ENCODE data around the gene HELZ2.
"Not testable (repeated sequence)": the region's sequence is repeated elsewhere in the genome, so short reads cannot be mapped to it uniquely, and the experiment has no call there.

The HELZ2 gene

DNA sequence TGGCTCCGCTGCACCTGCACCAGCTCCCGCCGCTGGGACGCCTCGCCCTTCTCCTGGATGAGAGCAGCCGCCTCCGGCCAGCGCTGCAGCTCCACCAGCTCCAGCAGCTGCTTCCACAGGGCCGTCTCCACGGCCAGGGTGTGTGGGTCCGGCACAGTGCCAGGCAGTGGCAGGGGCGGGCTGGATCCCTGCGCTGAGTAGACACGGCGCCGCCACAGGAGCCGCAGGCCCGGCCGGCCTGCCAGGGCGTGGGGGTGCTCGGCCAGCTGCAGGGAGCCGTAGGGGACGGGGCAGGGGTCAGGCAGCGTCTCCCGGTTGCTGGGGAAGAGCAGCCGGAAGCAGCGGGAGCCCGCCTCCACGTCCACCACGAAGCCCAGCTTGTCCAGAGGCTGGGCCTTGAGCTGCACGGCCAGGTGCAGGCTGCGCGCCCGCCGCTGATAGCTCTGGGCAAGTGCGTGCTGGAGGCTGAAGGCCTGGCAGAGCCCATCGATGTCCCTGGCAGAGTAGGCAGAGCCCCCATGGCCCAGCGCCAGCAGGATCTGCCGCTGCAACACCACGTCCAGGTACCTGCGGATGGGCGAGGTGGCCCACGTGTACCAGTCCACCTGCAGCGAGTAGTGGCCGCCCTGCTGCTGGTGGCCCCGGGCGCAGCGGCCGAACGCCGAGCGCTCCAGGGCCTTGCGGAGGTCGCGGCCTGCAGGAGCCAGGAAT lies 10.7 kb downstream of the HELZ2 start:
- no CpG with 5 or more reads among the region's 55 CpGs for whole genome bisulfite sequencing (ENCODE audit: insufficient coverage, insufficient read length)
- DNase-seq (ENCODE audit: low read depth, low spot score): no peak
- no peaks in the 10 kb centered on the region for H3K27me3 ChIP-seq (ENCODE audit: control insufficient read depth, insufficient read depth, low read length)
- peaks cover 17% of the 10 kb centered on the region; the same call in 1 of the 2 replicates for H3K36me3 ChIP-seq (ENCODE audit: control insufficient read depth, insufficient read depth, low read length)
- no peaks in the 10 kb centered on the region for H3K4me1 ChIP-seq (ENCODE audit: control insufficient read depth, insufficient read depth, low read length)
- no peak overlapping the region for H3K27ac ChIP-seq (ENCODE audit: low read length)
- no peaks in the 10 kb centered on the region for H3K9me3 ChIP-seq (ENCODE audit: control insufficient read depth, insufficient read depth, low read length)
- no peak overlapping the region for H3K4me3 ChIP-seq (ENCODE audit: low read length)

- Histone ChIP-seq H3K4me1 (ENCODE audit: control insufficient read depth, insufficient read depth, low read length) (no peaks in the 10 kb centered on the region), H3K9me3 (ENCODE audit: control insufficient read depth, insufficient read depth, low read length) (no peaks in the 10 kb centered on the region), H3K36me3 (ENCODE audit: control insufficient read depth, insufficient read depth, low read length) (peaks cover 17% of the 10 kb centered on the region; the same call in 1 of the 2 replicates), H3K27me3 (ENCODE audit: control insufficient read depth, insufficient read depth, low read length) (no peaks in the 10 kb centered on the region), H3K4me3 (ENCODE audit: low read length) (no peak overlapping the region), H3K27ac (ENCODE audit: low read length) (no peak overlapping the region)
- no peak for DNase-seq (ENCODE audit: low read depth, low spot score)
- no CpG with 5 or more reads among the region's 54 CpGs for WGBS (ENCODE audit: insufficient coverage, insufficient read length)
These were observed 11.4 kb downstream of the HELZ2 start for GRCh38 chr20:63562461-63563224.

- no peak for DNase-seq (ENCODE audit: low read depth, low spot score)
- no CpG with 5 or more reads among the region's 36 CpGs for WGBS (ENCODE audit: insufficient coverage, insufficient read length)
- Histone ChIP-seq H3K4me1 (ENCODE audit: control insufficient read depth, insufficient read depth, low read length) (no peaks in the 10 kb centered on the region), H3K9me3 (ENCODE audit: control insufficient read depth, insufficient read depth, low read length) (no peaks in the 10 kb centered on the region), H3K27me3 (ENCODE audit: control insufficient read depth, insufficient read depth, low read length) (no peaks in the 10 kb centered on the region), H3K27ac (ENCODE audit: low read length) (no peak overlapping the region), H3K36me3 (ENCODE audit: control insufficient read depth, insufficient read depth, low read length) (peaks cover 14% of the 10 kb centered on the region; the same call in 1 of the 2 replicates), H3K4me3 (ENCODE audit: low read length) (no peak overlapping the region)
These were observed 12.2 kb downstream of the HELZ2 start for GRCh38 chr20:63561624-63562396.

DNA sequence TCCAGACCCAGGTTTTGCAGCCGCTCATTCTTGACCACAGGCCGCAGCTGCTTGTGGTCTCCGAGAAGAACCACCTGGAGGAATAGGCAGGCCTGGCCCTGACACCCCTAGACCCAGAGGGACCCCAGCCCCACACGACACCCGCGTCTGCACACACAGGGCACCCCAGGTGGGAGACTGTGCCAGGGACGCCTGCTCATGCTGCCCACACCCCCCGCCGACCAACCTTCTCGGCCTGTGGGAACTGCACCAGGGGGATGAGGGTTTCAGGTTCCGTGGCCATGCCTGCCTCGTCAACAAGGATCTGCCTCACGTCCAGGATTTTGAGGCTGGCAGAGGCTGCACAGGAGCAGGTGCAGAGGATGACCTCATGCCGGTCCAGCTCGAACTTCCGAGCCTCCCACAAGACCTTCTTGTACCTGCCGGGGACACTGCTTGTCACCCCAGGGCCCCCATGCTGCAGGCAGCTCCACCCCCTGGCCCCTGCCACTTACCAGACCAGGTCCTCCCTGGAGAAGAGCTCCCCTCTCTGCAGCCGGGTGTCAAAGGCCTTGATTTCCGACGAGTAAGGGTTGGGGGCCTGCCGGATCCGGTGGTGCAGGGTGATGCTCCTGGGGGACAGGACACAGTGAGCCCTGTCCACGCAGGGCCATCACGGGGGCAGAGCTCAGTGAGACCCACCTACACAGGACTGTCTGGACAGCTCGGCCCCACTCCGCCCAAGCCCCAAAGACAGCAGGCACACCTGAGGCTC lies 13.0 kb downstream of the HELZ2 start:
- no peaks in the 10 kb centered on the region for H3K9me3 ChIP-seq (ENCODE audit: control insufficient read depth, insufficient read depth, low read length)
- H3K27me3 ChIP-seq (ENCODE audit: control insufficient read depth, insufficient read depth, low read length): no peaks in the 10 kb centered on the region
- no peak overlapping the region for H3K4me3 ChIP-seq (ENCODE audit: low read length)
- H3K4me1 ChIP-seq (ENCODE audit: control insufficient read depth, insufficient read depth, low read length): no peaks in the 10 kb centered on the region
- WGBS (ENCODE audit: insufficient coverage, insufficient read length): no CpG with 5 or more reads among the region's 26 CpGs
- peaks cover 12% of the 10 kb centered on the region; the same call in 1 of the 2 replicates for H3K36me3 ChIP-seq (ENCODE audit: control insufficient read depth, insufficient read depth, low read length)
- no peak overlapping the region for H3K27ac ChIP-seq (ENCODE audit: low read length)
- DNase-seq (ENCODE audit: low read depth, low spot score): no peak

- no CpG with 5 or more reads among the region's 16 CpGs for WGBS (ENCODE audit: insufficient coverage, insufficient read length)
- H3K4me3 ChIP-seq (ENCODE audit: low read length): no peak overlapping the region
- H3K4me1 ChIP-seq (ENCODE audit: control insufficient read depth, insufficient read depth, low read length): no peaks in the 10 kb centered on the region
- H3K9me3 ChIP-seq (ENCODE audit: control insufficient read depth, insufficient read depth, low read length): no peaks in the 10 kb centered on the region
- H3K27me3 ChIP-seq (ENCODE audit: control insufficient read depth, insufficient read depth, low read length): no peaks in the 10 kb centered on the region
- H3K27ac ChIP-seq (ENCODE audit: low read length): no peak overlapping the region
- H3K36me3 ChIP-seq (ENCODE audit: control insufficient read depth, insufficient read depth, low read length): peaks cover 9% of the 10 kb centered on the region; the same call in 1 of the 2 replicates
- no peak for DNase-seq (ENCODE audit: low read depth, low spot score)
These were observed 13.7 kb downstream of the HELZ2 start for GRCh38 chr20:63560333-63560805.

DNA sequence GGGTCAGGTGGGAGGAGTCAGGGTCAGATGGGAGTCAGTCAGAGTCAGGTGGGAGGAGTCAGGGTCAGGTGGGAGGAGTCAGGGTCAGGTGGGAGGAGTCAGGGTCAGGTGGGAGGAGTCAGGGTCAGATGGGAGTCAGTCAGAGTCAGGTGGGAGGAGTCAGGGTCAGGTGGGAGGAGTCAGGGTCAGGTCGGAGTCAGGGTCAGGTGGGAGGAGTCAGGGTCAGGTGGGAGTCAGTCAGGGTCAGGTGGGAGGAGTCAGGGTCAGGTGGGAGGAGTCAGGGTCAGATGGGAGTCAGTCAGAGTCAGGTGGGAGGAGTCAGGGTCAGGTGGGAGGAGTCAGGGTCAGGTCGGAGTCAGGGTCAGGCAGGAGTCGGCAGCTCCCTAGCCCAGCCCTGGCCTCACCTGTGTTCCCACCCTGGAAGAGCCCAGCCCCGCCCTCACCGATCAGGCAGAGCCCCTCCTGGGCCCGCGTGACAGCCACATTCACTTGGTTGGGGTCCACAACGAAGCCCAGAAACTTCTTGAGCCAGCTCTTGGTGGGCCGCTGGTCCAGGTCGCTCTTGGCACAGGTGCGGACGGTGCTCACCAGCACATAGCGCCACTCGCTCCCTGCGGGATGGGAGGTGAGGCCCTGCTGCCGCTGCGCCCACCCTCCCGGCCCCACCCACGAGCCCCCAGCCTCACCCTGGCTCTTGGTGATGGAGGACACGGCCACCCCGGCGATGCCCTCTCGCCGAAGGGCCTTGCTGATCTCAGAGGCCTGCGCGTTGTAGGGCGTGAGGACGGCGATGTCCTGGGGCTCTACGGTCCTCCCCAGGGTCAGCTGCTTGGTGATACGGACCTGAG lies 14.3 kb downstream of the HELZ2 start:
- not testable (repeated sequence) for H3K4me1 ChIP-seq (ENCODE audit: control insufficient read depth, insufficient read depth, low read length); H3K27me3 ChIP-seq (ENCODE audit: control insufficient read depth, insufficient read depth, low read length); H3K27ac ChIP-seq (ENCODE audit: low read length); H3K9me3 ChIP-seq (ENCODE audit: control insufficient read depth, insufficient read depth, low read length); H3K36me3 ChIP-seq (ENCODE audit: control insufficient read depth, insufficient read depth, low read length); DNase-seq (ENCODE audit: low read depth, low spot score); H3K4me3 ChIP-seq (ENCODE audit: low read length)
- no CpG with 5 or more reads among the region's 31 CpGs for WGBS (ENCODE audit: insufficient coverage, insufficient read length)

DNA sequence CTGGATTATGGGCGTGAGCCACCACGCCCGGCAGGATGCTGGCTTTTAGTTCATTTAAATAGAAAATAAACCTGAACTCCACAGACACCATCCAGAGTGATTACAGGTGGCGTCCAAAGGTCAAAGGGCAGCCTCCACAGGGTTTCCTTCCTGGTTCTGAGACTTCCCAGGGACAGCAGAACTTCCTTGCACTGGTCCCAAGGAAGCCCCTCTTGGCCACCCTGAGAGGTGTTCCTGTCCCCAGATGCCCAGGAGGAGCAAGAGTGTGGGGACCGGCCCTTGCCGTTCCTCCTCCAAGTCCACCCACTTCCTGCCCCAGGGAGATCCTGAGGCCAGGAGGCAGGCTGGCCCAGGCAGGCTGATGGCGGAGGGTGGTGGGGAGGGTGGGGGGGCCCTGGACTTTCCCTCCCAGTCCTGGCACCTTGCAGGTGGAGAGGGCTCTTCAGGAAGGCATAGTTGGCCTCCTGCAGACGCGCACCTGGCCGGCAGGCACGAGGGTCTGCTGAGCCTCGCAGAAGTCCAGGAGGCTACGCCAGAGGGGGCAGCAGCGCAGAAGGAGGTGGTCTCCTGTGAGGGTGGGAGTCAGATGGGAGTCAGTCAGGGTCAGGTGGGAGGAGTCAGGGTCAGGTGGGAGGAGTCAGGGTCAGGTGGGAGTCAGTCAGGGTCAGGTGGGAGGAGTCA lies 15.1 kb downstream of the HELZ2 start:
- no CpG with 5 or more reads among the region's 14 CpGs for WGBS (ENCODE audit: insufficient coverage, insufficient read length)
- H3K4me1 ChIP-seq (ENCODE audit: control insufficient read depth, insufficient read depth, low read length): peaks cover 4% of the 10 kb centered on the region; the same call in 1 of the 2 replicates
- H3K36me3 ChIP-seq (ENCODE audit: control insufficient read depth, insufficient read depth, low read length): peaks cover 7% of the 10 kb centered on the region; the same call in 1 of the 2 replicates
- no peak for DNase-seq (ENCODE audit: low read depth, low spot score)
- no peak overlapping the region for H3K27ac ChIP-seq (ENCODE audit: low read length)
- no peaks in the 10 kb centered on the region for H3K9me3 ChIP-seq (ENCODE audit: control insufficient read depth, insufficient read depth, low read length)
- H3K27me3 ChIP-seq (ENCODE audit: control insufficient read depth, insufficient read depth, low read length): no peaks in the 10 kb centered on the region
- H3K4me3 ChIP-seq (ENCODE audit: low read length): no peak overlapping the region

DNA sequence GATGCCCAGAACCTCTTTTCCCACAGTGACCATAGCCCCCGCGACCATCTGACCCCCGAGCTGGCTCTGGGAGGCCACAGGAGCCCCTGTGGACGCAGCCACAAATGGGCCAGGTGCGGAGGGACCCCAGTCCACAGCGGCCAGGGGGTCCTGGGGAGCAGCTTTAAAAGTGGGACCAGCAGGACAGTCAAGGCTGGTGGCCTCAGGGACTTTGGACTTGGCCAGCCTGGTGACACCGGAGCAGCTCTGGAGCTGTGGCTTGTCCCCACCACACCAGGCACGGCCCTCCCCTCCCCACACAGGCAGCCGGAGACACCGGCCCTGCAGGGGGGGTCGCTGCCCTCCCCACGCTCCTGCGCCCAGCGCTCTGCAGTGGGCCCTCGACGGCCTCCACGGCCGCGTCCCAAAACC lies 16.6 kb downstream of the HELZ2 start:
- WGBS (ENCODE audit: insufficient coverage, insufficient read length): no CpG with 5 or more reads among the region's 19 CpGs
- Histone ChIP-seq H3K27ac (ENCODE audit: low read length) (no peak overlapping the region), H3K9me3 (ENCODE audit: control insufficient read depth, insufficient read depth, low read length) (no peaks in the 10 kb centered on the region), H3K36me3 (ENCODE audit: control insufficient read depth, insufficient read depth, low read length) (peaks cover 4% of the 10 kb centered on the region; the same call in 1 of the 2 replicates), H3K4me1 (ENCODE audit: control insufficient read depth, insufficient read depth, low read length) (peaks cover 7% of the 10 kb centered on the region), H3K4me3 (ENCODE audit: low read length) (no peak overlapping the region), H3K27me3 (ENCODE audit: control insufficient read depth, insufficient read depth, low read length) (no peaks in the 10 kb centered on the region)
- DNase-seq (ENCODE audit: low read depth, low spot score): no peak
